Mesodermal cell (in vitro differentiated cells): ENCODE results near the gene FHAD1.
"Not testable (repeated sequence)": the region's sequence is repeated elsewhere in the genome, so short reads cannot be mapped to it uniquely, and the experiment has no call there.

ENCODE experiments used
- H3K27ac ChIP-seq: 2 replicates; pipeline ENCODE4 v1.7.0; 2013; ENCODE audit warnings: mild to moderate bottlenecking, low read depth, low read length, moderate library complexity; ENCODE audit not compliant: severe bottlenecking
- H3K36me3 ChIP-seq: 2 replicates; pipeline ENCODE4 v1.7.1; 2013; ENCODE audit warnings: mild to moderate bottlenecking, low read length, moderate library complexity; ENCODE audit not compliant: control insufficient read depth, insufficient read depth
- H3K4me1 ChIP-seq: one replicate; pipeline ENCODE4 v1.7.1; 2013; ENCODE audit warnings: mild to moderate bottlenecking, low read length; ENCODE audit not compliant: insufficient read depth, control insufficient read depth, poor library complexity, severe bottlenecking
- H3K4me3 ChIP-seq: 2 replicates; pipeline ENCODE4 v1.7.0; 2013; ENCODE audit warnings: low read length, control low read depth, mild to moderate bottlenecking; ENCODE audit not compliant: insufficient read depth, poor library complexity, severe bottlenecking; ENCODE audit errors: extremely low read depth
- H3K9me3 ChIP-seq: 2 replicates; pipeline ENCODE4 v1.7.1; 2013; ENCODE audit warnings: mild to moderate bottlenecking, low read length, moderate library complexity; ENCODE audit not compliant: control insufficient read depth
- WGBS, 2 experiments: methylation state at CpG; one replicate each; pipeline ENCODE4 v1.1.5; 2013; ENCODE audit warnings: missing lambda C conversion rate in 2 of 2; ENCODE audit not compliant: insufficient coverage in 2 of 2; 5-methylcytosine and 5-hydroxymethylcytosine counted together

The FHAD1 gene

DNA sequence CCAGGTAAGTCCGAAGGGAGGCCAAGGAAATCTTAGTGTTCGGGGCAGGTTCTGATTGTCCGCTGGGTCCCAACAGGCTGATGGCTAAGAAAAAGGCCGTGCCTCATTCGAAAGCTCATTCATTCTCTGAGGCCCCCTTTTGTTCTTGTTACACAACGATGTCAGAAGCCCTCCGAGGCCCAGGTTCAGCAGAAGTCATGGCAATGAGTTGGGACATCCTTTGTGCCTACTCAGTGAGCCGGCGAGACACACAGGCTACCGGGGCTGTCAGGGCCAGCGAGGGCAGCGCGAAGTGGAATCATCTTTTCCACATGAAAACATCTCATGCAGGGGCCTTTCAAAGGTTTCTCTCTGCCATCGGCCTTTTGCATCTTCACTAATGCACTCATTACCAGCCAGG lies 113.7 kb downstream of the FHAD1 start:
- 86 to 90% methylated on average over 11 to 14 of the region's 14 CpGs for WGBS, 2 experiments
- Histone ChIP-seq H3K9me3 (no peaks in the 10 kb centered on the region), H3K36me3 (no peaks in the 10 kb centered on the region), H3K4me3 (no peak overlapping the region), H3K4me1 (peaks cover 11% of the 10 kb centered on the region), H3K27ac (no peak overlapping the region)

DNA sequence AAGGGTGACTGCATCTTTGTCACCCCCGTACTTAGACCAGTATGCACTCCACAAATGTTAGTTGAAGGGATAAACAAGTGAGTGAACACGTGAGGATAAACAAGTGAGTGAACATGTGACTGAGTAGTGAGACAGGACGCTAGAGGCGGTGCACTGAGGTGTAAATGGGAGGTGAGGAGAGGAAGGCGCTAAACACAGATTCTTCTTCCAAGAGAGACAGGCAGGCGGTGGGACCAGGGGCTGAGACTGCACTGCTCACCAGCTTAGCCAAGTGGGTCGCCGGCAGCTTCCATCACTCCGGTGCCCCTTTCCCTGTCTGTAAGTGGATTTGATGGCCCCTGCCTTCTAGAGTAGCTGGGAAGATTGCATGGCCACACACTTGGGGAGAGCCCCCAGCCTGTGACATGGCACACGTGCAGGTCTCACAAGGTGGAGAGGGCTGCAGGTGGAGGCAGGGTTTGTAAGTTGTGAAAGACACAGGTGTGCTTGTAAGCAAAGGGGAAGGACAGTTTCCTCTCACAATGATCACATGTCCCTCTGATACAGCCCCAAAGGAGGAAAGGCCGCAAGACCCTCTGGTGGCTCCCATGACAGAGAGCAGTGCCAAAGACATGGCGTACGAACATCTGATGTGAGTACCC lies 115.2 kb downstream of the FHAD1 start:
- H3K27ac ChIP-seq: no peak overlapping the region
- no peaks in the 10 kb centered on the region for H3K9me3 ChIP-seq
- no peak overlapping the region for H3K4me3 ChIP-seq
- H3K36me3 ChIP-seq: no peaks in the 10 kb centered on the region
- H3K4me1 ChIP-seq: no peaks in the 10 kb centered on the region
- WGBS, 2 experiments: 89 to 90% methylated on average over 10 to 12 of the region's 13 CpGs

DNA sequence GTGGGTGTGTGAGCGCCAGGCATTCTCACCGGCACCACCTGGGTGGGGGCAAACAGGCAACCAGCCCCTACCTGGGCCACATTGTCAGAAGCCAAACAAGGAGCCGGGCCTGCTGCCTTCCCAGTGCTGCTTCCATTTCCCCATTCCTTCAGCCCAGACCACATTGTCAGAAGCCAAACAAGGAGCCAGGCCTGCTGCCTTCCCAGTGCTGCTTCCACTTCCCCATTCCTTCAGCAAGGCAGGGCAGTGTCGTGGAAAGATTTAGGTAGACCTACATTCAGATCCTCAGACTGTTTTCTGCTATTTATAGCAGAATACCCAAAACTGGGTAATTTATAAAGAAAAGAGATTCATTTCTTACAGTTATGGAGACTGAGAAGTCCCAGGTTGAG lies 115.7 kb downstream of the FHAD1 start:
- Histone ChIP-seq H3K4me3 (no peak overlapping the region), H3K27ac (no peak overlapping the region), H3K36me3 (no peaks in the 10 kb centered on the region), H3K4me1 (no peaks in the 10 kb centered on the region), H3K9me3 (no peaks in the 10 kb centered on the region)
- WGBS, 2 experiments: 91 to 100% methylated on average over 3 of the region's 4 CpGs

DNA sequence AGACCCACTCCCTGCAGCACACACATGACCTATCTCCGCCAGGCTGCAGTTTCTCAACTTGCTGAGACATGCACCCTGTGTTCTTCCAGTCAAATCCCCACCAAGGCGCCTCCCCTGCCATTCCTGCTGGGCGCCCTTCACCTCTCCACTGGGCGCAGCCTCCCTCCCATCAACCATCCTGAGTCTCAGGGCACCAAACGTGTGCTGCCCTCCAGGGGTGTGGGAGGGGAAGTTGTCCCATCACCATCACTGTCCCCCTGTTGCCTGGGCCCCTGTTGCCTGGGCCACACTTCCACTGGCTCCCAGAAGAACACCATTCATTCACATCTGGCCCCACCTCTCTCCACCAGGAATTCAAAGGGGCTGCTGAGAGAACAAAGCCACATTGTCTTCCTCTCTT lies 117.7 kb downstream of the FHAD1 start:
- WGBS, 2 experiments: 77 to 100% methylated on average over 2 to 3 of the region's 5 CpGs

DNA sequence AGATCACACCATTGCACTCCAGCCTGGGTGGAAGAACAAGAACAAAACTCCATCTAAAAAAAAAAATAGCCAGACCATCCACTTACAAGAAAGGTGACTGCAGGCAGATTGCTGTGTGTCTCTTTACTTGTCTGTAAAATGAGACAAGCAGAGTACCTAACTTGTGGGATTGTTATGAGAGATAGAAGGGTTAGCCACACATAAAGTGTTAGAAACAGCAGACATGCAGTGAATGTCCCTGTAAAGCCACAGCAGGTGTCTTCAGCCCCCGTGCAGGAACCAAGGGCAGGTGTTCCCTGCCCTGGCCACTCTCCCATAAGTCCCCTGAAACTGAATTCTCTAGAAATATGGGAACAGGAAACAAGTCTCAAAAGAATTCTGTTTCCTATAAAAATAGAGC lies 121.9 kb downstream of the FHAD1 start:
- Histone ChIP-seq H3K27ac (no peak overlapping the region), H3K4me3 (no peak overlapping the region), H3K36me3 (no peaks in the 10 kb centered on the region), H3K9me3 (no peaks in the 10 kb centered on the region), H3K4me1 (peaks cover 7% of the 10 kb centered on the region)
- WGBS, 2 experiments: 71 to 77% methylated on average over 1 of the region's 1 CpG

More for the DNA sequence above, 117.7 kb downstream of the FHAD1 start:
- H3K4me1 ChIP-seq: no peaks in the 10 kb centered on the region
- H3K4me3 ChIP-seq: no peak overlapping the region
- no peaks in the 10 kb centered on the region for H3K9me3 ChIP-seq
- no peaks in the 10 kb centered on the region for H3K36me3 ChIP-seq
- no peak overlapping the region for H3K27ac ChIP-seq

DNA sequence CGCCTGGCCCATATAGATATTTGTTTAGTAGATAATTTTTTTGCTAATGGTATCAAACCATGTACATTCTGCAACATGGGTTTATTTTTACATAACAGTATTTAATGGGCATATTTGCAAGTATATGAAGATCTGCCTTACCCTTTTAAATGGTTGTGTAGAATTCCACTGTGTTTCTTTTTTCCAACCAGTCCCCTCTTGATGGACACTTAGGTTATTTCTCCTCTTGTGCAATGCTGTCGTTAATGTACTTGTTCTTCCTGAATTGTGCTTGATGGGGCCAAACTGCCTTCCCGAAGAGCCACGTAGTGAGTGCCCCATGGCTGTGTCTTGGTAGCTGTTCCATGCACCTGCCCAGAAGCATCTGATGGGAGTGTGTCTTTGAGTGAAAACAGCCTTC lies 123.2 kb downstream of the FHAD1 start:
- WGBS, 2 experiments: 93 to 100% methylated on average over 3 of the region's 4 CpGs
- no peaks in the 10 kb centered on the region for H3K9me3 ChIP-seq
- H3K27ac ChIP-seq: no peak overlapping the region
- H3K4me3 ChIP-seq: no peak overlapping the region
- no peaks in the 10 kb centered on the region for H3K36me3 ChIP-seq
- peaks cover 7% of the 10 kb centered on the region for H3K4me1 ChIP-seq

DNA sequence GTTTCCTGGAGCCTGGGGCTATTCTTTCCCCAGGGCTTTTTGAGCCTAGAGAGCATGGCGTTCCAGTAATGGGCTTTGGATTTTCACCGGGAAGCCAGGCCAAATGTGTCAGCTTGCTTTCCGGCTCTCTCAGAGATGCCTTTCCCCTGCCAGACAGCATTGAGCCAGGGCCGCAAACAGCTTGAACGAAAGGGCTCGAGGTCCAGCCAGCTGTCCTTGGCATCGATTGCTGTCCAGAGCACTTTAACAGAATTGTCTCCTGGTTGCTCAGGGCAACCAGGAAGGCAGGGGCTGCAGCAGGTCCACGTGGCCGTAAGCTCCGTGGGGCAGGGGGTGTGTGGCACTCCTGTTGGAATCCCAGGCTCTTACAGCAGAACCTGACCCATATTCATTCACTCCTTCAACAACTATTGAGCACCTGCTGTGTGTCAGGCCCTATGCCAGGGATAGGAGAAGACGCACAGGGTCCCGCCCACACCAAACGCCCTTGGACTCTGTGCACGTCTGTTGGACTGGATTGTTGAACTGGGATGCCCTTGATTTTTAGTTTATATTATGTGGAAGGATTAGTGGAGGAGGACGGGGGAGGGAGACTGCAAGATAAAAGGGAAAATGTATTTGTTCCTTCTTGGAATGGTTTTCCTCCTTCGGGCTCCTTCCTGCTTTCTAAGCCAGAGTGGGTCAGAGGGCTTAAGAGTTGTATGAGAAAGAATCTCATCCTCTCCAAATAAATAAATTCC lies 123.9 kb downstream of the FHAD1 start:
- H3K36me3 ChIP-seq: no peaks in the 10 kb centered on the region
- H3K4me3 ChIP-seq: no peak overlapping the region
- no peak overlapping the region for H3K27ac ChIP-seq
- H3K4me1 ChIP-seq: peaks cover 7% of the 10 kb centered on the region
- WGBS, 2 experiments: 89 to 92% methylated on average over 12 to 14 of the region's 16 CpGs
- H3K9me3 ChIP-seq: no peaks in the 10 kb centered on the region

DNA sequence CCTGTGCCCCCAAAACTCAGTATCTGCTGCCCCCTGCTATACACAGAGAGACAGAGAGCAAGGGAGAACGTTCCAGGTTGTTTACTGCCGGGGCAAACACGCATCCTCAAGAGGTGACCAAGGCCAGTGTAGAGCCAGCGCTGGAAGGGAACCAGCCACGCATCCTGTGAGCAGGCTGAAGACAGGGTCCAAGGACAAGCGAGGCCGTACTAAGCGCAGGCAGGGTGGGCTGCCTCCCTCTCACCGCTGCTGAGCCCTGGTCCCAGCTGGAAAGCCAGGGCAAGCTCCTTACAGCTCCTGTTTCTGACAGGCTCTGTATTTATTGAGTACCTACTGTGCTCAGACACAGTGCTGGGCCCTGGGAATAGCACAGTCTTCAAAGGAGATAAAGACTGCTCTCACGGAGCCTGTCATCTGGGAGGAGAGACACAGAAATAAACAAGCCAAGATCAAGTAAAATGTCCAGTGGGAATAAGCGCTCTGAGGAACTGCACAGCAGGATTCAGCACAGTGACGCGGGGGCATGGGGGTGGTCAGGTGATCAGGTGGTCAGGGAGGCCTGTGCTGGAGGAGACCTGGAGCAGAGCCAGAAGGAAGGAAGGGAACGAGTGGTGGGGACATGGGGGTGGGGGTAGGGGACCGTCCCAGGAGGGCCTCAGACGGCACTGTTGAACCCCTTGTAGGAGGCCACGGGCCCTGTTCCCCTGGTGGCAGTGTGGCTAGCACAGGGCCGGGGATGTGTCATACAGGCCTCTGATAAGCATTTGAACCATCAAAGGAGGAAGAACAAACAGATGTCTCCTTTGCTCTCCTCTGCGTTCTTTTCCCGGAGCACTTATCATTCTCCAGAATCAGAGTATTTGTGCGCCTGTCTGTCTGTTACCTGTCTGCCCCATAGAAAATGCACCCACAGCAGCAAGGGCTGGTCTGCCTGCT lies 124.9 kb downstream of the FHAD1 start:
- WGBS, 2 experiments: 89 to 90% methylated on average over 19 to 21 of the region's 21 CpGs
- Histone ChIP-seq H3K4me1 (peaks cover 7% of the 10 kb centered on the region), H3K9me3 (no peaks in the 10 kb centered on the region), H3K36me3 (no peaks in the 10 kb centered on the region), H3K4me3 (no peak overlapping the region), H3K27ac (peak overlapping the region; percentile 10)

DNA sequence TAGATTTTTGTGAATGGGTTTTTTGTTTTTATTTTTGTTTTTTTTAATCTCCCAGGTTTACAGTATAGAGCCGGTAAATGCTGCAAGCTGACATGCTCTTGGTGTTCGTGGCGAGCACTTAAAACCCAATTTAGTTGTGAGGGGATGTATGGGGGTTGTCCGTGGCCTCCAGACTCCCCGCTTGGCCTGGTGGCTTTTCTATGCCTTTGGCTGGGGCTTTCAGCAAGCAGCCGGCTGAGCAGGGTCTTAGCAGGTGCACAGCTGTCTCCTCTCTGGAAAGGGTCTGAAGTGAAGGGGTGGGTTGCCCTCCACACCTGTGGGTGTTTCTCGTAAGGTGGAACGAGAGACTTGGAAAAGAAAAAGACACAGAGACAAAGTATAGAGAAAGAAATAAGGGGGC lies 131.7 kb downstream of the FHAD1 start:
- H3K27ac ChIP-seq: no peak overlapping the region
- no peak overlapping the region for H3K4me3 ChIP-seq
- WGBS, 2 experiments: 77 to 95% methylated on average over 2 to 4 of the region's 8 CpGs
- H3K4me1 ChIP-seq: no peaks in the 10 kb centered on the region
- no peaks in the 10 kb centered on the region for H3K9me3 ChIP-seq
- no peaks in the 10 kb centered on the region for H3K36me3 ChIP-seq

DNA sequence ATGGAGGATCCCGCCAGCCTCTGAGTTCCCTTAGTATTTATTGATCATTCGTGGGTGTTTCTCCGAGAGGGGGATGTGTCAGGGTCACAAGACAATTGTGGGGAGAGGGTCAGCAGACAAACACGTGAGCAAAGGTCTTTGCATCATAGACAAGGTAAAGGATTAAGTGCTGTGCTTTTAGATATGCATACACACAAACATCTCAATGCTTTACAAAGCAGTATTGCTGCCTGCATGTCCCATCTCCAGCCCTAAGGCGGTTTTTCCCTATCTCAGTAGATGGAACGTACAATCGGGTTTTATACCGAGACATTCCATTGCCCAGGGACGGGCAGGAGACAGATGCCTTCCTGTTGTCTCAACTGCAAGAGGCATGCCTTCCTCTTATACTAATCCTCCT lies 132.1 kb downstream of the FHAD1 start:
- H3K4me1 ChIP-seq, H3K36me3 ChIP-seq, H3K4me3 ChIP-seq, H3K27ac ChIP-seq, H3K9me3 ChIP-seq: not testable (repeated sequence)
- 77 to 80% methylated on average over 5 of the region's 9 CpGs for WGBS, 2 experiments
